PFSK-1 (cell line): ENCODE results near the gene HOXB1.

Experiments
- FOXP2 ChIP-seq: optimal IDR thresholded peaks from 2 replicates; pipeline ENCODE3; 2011; ENCODE audit warnings: borderline replicate concordance, control low read depth, inconsistent platforms; ENCODE audit not compliant: insufficient read depth; ENCODE audit errors: extremely low read length, extremely low read depth
- POLR2AphosphoS5 ChIP-seq: IDR thresholded peaks from 2 replicates; pipeline ENCODE4 v1.6.1; 2012; ENCODE audit warnings: low read depth, mild to moderate bottlenecking, control low read depth, low read length, moderate library complexity
- REST ChIP-seq, 2 experiments: IDR thresholded peaks; 2 replicates each; pipeline versions ENCODE4 v1.6.1 to v1.8.0; 2011 to 2012; ENCODE audit warnings: low read depth in 2 of 2, low read length in 2 of 2, control low read depth in 1 of 2, inconsistent platforms in 1 of 2, mild to moderate bottlenecking in 1 of 2, moderate library complexity in 1 of 2; ENCODE audit not compliant: insufficient read depth in 1 of 2
- SIN3A ChIP-seq: IDR thresholded peaks from 2 replicates; pipeline ENCODE4 v1.6.1; 2012; ENCODE audit warnings: mild to moderate bottlenecking, low read length, moderate library complexity, borderline replicate concordance; ENCODE audit not compliant: insufficient read depth
- TAF1 ChIP-seq: IDR thresholded peaks from 2 replicates; pipeline ENCODE4 v1.6.1; 2012; ENCODE audit warnings: low read length, control low read depth, borderline replicate concordance; ENCODE audit not compliant: insufficient read depth

The HOXB1 gene

GRCh38 chr17:48484850-48485249 lies 46.0 kb downstream of the HOXB1 start:
- TF ChIP-seq REST (IDR thresholded peaks at IDR 0.05; ENCODE audit: insufficient read depth in 1 of 2, low read depth in 2 of 2, low read length in 2 of 2) = no peak
- TF ChIP-seq SIN3A = no peak

- no peak for TF ChIP-seq SIN3A
- no peak for TF ChIP-seq REST (IDR thresholded peaks at IDR 0.05; ENCODE audit: insufficient read depth in 1 of 2, low read depth in 2 of 2, low read length in 2 of 2)
- TF ChIP-seq TAF1 = no peak
- no peak for TF ChIP-seq POLR2AphosphoS5
- no peak for TF ChIP-seq FOXP2
Observed at GRCh38 chr17:48484256-48484655, 46.6 kb downstream of the HOXB1 start.

- TF ChIP-seq FOXP2 (no peak), TAF1 (no peak), REST (IDR thresholded peaks at IDR 0.05; ENCODE audit: insufficient read depth in 1 of 2, low read depth in 2 of 2, low read length in 2 of 2) (no peak), SIN3A (no peak; the same call in 1 of the 2 replicates), POLR2AphosphoS5 (no peak)
Observed at GRCh38 chr17:48483471-48484131, 47.2 kb downstream of the HOXB1 start.

- no peak for TF ChIP-seq TAF1
- TF ChIP-seq SIN3A = no peak
- no peak for TF ChIP-seq POLR2AphosphoS5
- TF ChIP-seq REST (IDR thresholded peaks at IDR 0.05; ENCODE audit: insufficient read depth in 1 of 2, low read depth in 2 of 2, low read length in 2 of 2) = no peak
- no peak for TF ChIP-seq FOXP2
Observed at GRCh38 chr17:48483004-48483403, 47.8 kb downstream of the HOXB1 start.

- no peak for TF ChIP-seq SIN3A
- no peak for TF ChIP-seq POLR2AphosphoS5
- no peak for TF ChIP-seq TAF1
- no peak for TF ChIP-seq FOXP2
- no peak for TF ChIP-seq REST (IDR thresholded peaks at IDR 0.05; ENCODE audit: insufficient read depth in 1 of 2, low read depth in 2 of 2, low read length in 2 of 2)
Observed at GRCh38 chr17:48479014-48479402, 51.8 kb downstream of the HOXB1 start.
